Activated CD4-positive, alpha-beta T cell treated with anti-CD3 and anti-CD28 coated beads for 24 hours (primary cell): Measurements from ENCODE around the gene SLCO1A2.

ENCODE experiments used
- DNase-seq, 2 donors: peaks; one replicate each; pipeline ENCODE4 v3.0.0-alpha.2; 2020; ENCODE audit warnings: low read depth in 2 of 2

The SLCO1A2 gene

DNA sequence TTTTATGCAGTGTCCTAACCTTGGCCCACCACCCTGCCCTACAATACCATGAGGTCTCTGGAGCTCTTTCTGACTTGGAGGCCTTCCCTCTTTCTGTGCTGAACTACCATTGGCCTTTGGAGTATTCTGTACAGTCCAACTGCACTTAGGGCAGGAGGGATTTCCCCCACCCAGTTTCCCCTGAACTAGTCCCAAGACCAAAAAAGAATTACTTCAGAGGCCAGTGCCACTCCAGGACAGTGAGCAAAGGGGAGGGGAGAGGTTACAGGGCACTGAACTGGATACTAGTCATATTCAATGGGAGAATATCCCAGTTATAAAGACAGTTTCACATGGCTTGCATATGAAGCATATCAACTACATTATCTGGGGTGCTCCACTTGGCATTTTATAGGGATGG is 6.1 kb downstream of the SLCO1A2 start:
- no peak for DNase-seq

- DNase-seq = no peak
Observed at GRCh38 chr12:21324551-21324950, 10.2 kb downstream of the SLCO1A2 start.

GRCh38 chr12:21323736-21324135 is 11.0 kb downstream of the SLCO1A2 start:
- no peak for DNase-seq

DNA sequence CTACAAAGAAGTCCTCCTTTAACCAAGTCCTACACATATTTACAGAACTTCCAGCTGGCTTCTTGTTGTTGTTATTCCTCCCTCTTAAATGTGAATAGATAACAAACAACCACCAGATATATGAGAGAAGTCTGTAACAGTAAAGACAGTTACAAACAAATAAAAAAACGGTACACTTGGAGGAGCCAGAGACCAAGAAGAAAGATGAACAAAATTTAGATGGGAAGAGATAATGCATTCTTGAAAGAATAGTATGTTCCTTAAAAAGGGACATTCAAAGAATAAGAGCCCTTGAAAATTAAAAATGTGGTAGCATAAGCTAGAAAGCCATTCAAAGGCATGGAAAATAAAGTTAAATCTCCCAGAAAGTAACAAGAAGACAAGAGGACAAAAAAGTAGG is 25.9 kb downstream of the SLCO1A2 start:
- no peak for DNase-seq

DNA sequence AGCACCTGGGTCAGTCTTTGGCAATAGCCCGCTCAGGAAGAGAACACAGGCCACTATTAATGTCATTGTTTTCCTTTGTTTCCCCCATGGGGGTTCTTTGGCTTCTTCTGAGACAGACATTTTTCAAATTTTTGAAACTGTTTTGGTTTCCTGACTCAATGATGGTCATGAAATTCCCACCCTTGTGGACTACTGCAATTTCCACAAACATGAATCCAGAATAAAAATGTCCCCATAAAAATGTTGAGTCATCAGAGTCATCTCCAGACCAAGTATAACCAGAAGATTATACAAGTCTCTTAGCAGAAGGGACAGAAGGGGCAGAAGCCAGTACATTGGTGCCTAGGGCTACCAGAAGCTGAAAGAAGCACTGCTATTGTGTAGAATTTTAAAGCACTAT is 29.1 kb downstream of the SLCO1A2 start:
- no peak for DNase-seq

DNA sequence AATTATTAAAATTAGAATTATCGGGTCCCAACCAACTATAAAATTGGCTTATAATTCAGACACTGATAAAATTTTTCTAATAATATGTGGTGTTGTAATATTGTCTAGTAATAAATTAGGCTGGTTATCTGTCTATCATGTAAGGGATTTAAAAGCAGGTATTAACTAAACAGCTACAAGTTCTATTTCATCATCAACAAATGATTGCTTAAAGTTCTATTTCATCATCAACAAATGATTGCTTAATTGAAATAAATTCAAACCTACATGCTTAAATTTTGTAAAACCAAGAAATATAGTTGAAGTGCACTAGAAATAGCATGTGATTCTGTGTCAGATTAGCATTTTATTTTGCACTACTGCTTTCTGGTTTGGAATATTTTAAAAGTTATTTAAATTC is 34.1 kb downstream of the SLCO1A2 start:
- no peak for DNase-seq

DNA sequence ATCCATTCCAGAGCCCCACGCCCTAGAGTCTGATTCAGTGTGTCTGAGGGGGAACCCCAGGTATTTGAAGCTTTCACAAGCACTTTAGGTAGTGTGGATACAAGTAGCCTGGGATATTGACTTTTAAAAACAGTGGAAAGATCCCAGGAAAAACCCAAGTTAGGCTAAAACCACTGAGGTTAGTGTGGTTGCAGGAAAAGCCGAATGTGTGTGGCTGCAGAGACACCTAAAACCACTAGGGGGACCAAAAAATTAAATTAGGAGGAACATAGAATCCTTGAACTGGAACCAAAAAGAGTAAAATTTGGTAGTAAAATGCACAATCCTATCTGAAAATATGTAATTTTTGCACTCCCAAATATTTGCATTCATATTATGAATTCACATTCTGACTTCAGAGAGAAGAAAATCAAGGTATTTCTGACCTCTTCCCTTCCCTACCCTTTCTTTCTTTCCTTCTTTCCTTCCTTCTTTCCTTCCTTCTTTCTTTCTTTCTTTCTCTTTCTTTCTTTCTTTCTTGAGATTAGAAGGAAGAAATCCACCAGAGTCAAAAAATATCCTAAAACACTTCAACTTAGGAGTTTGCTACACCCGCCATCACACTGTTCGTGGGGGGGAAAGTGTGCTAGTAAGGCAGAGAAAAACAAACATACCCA is 37.8 kb downstream of the SLCO1A2 start:
- no peak for DNase-seq

DNA sequence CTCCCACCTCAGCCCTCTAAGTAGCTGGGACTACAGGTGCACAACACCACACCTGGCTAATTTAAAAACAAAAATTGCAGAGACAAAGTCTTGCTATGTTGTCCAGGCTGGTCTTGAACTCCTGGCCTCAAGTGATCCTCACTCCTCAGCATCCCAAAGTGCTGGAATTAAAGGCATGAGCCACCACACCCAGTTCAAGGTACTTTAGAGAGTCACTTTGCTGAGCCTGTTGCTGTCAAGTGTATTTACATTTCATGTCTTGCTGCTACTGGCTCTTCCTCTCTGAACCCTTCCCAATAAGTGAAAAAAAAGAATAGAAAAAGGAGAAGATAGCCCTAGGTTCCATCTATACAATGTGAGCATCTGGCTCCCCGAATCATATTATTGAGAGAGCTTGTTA is 38.4 kb downstream of the SLCO1A2 start:
- no peak for DNase-seq

- DNase-seq = no peak
Observed at GRCh38 chr12:21294176-21294575, 40.5 kb downstream of the SLCO1A2 start.

- DNase-seq = no peak
Observed at GRCh38 chr12:21292111-21292510, 42.6 kb downstream of the SLCO1A2 start.

DNA sequence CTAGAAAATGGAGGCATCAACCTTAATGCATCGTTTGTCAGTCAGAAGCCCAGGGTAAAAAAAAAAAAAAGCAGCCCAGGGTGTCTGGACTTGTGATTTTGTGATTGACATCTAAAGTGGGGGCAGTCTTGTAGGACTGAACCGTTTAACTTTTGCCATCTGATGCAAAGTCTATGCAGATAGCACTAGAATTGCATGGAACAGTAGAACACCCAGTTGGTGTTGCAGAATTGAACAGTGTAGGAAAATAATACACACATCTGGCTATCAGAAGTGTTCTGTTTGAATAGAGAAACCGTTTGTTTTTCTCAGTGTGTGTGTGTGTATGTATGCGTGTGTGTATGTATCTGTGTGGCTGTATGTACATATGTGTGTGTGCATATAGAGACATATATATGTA is 45.0 kb downstream of the SLCO1A2 start:
- no peak for DNase-seq

GRCh38 chr12:21276826-21277225 is 57.9 kb downstream of the SLCO1A2 start:
- no peak for DNase-seq

GRCh38 chr12:21265932-21266331 is 68.8 kb downstream of the SLCO1A2 start:
- no peak for DNase-seq

GRCh38 chr12:21264232-21264631 is 70.5 kb downstream of the SLCO1A2 start:
- no peak for DNase-seq

DNA sequence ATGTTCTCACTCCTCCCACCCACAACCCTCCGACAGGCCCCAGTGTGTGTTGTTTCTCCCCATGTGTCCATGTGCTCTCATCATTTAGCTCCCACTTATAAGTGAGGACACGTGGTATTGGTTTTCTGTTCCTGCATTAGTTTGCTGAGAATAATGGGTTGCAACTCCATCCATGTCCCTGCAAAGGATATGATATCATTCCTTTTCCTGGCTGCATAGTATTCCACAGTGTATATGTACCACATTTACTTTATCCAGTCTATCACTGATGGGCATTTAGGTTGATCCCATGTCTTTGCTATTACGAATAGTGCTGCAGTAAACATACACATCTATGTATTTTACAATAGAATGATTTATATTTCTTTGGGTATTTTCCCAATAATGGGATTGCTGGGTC is 77.5 kb downstream of the SLCO1A2 start:
- no peak for DNase-seq

- no peak for DNase-seq
Observed at GRCh38 chr12:21252070-21252469, 82.6 kb downstream of the SLCO1A2 start.

GRCh38 chr12:21248679-21249078 is 86.0 kb downstream of the SLCO1A2 start:
- no peak for DNase-seq

GRCh38 chr12:21239866-21240265 is 94.9 kb downstream of the SLCO1A2 start:
- no peak for DNase-seq

- no peak for DNase-seq
Observed at GRCh38 chr12:21234395-21234794, 100.3 kb downstream of the SLCO1A2 start.

- DNase-seq = no peak
Observed at GRCh38 chr12:21223930-21224329, 110.8 kb downstream of the SLCO1A2 start.

DNA sequence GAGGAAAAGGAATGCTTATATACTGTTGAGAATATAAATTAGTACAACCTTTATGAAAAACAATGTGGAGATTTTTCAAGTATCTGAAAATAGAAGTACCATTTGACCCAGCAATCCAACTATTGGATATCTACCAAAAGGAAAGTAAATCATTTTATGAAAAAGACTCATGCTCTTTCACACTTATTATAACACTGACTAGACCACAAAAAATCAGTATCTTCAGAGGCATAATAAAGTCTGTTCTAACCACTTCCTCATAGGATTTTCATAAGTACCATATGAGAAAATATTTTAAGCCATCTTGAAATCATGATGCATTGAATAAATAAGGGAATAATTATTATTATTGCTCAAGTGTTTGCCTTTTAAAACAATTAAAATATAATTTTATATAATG is 112.9 kb downstream of the SLCO1A2 start:
- DNase-seq = no peak

GRCh38 chr12:21221072-21221471 is 113.6 kb downstream of the SLCO1A2 start:
- no peak for DNase-seq

- no peak for DNase-seq
Observed at GRCh38 chr12:21220266-21220665, 114.5 kb downstream of the SLCO1A2 start.

DNA sequence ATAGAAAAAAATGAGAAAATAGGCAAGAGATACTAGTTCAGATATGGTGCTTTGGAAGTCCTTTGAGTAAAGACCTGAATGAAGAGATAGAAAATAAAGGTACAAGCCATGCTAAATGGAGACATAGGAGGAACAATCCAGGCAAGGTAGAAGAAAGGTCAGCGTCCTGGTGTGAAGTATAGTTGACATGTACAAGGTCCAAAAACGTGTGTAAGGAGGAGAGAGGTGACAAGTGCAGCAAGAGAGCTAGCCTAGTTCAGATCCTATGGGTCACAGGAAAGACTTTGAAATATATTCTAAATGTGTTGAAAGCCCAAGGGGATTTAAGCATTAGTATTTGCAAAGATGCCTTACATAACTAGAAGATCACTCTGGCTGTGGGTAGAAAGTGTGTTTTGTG is 115.5 kb downstream of the SLCO1A2 start:
- no peak for DNase-seq
